K562 (cell line): ENCODE data around the gene CKS2. TPM values are rescaled to one million over a fixed set of nuclear protein-coding genes. Genes with fewer than 3 reads are reported as not detected.

ENCODE experiments used
- E2F3 ChIP-seq: fragments of 250-450 bp; sonication (Bioruptor Pico); IDR thresholded peaks from 2 replicates; pipeline ENCODE4 v1.4.0; 2020; ENCODE audit warnings: mild to moderate bottlenecking
- HMG20B ChIP-seq: fragments of 250-450 bp; sonication (Bioruptor Pico); IDR thresholded peaks from 2 replicates; pipeline ENCODE4 v1.5.0; 2021; ENCODE audit warnings: mild to moderate bottlenecking
- STAT6 ChIP-seq: sonication (generic); formaldehyde crosslinking; IDR thresholded peaks from 2 replicates; pipeline ENCODE4 v1.8.1; 2023; ENCODE audit warnings: mild to moderate bottlenecking, missing genetic modification reagents
- TAF9B ChIP-seq: fragments of 450-650 bp; IDR thresholded peaks from 2 replicates; pipeline ENCODE4 v1.6.1; 2018; ENCODE audit warnings: mild to moderate bottlenecking; ENCODE audit not compliant: partially characterized antibody
- USF1 ChIP-seq: sonication (generic); formaldehyde crosslinking; IDR thresholded peaks from 2 replicates; pipeline ENCODE4 v1.9.0; 2022; ENCODE audit warnings: mild to moderate bottlenecking, missing genetic modification reagents
- ZNF639 ChIP-seq, 2 experiments: fragments of 200-800 bp in 1 of 2; sonication (Bioruptor generic) in 1 of 2; sonication (generic) in 1 of 2; formaldehyde crosslinking in 1 of 2; IDR thresholded peaks in 1 of 2; conservative IDR thresholded peaks in 1 of 2; 2 replicates each; pipeline versions ENCODE4 v1.5.0 to v1.6.1; 2016 to 2020; ENCODE audit warnings: missing compliant biosample characterization in 1 of 2, missing genetic modification characterization in 1 of 2, missing genetic modification reagents in 1 of 2
- polyA plus RNA-seq, 8 experiments: library from polyadenylated mRNA; depleted of rRNA in 4 of 8; stranded (reverse) in 5 of 8; unstranded in 3 of 8; fragments of >200 nt; fragmentation: Nextera tagmentation in 2 of 8; fragmentation: Illumina TruSeq in 1 of 8; extraction: Ambion mirVana in 2 of 8; extraction: Trizol in 1 of 8; gene quantifications; 2 replicates each; pipeline versions ENCODE4 v1.2.1 to v1.2.3, GENCODE V29; 2011 to 2014; ENCODE audit warnings: inconsistent platforms in 1 of 8, missing spikeins in 1 of 8
- total RNA-seq, 7 experiments: library from RNA; depleted of rRNA in 6 of 7; stranded (reverse); fragments of >200 nt in 6 of 7; fragmentation: Illumina TruSeq in 2 of 7; extraction: Trizol in 2 of 7; gene quantifications; 2 replicates each; pipeline versions ENCODE4 v1.2.1 to v1.2.3, GENCODE V29; 2011 to 2021; ENCODE audit warnings: low replicate concordance in 1 of 7

The CKS2 gene
- total and polyA plus RNA-seq, 9 of the 15 experiments (the other 6 are each of a cell fraction or from before 2014, with no cell fraction given): 123 to 941 (median 321) TPM

- TF ChIP-seq ZNF639 (CRISPR knock-in tag; conservative IDR thresholded peaks at IDR 0.05 in 1 of 2, IDR thresholded peaks at IDR 0.05 in 1 of 2): no peak
- no peak for TF ChIP-seq STAT6 (CRISPR knock-in tag)
- TF ChIP-seq HMG20B (CRISPR knock-in tag): no peak
- TF ChIP-seq E2F3 (CRISPR knock-in tag): no peak
- no peak for TF ChIP-seq USF1 (CRISPR knock-in tag)
- TF ChIP-seq TAF9B: no peak
Observed at GRCh38 chr9:89284076-89284475, 26.9 kb upstream of the CKS2 start (continued).
